ENCODE results near the gene OR51I2. TPM values are rescaled to one million over a fixed set of nuclear protein-coding genes. Genes with fewer than 3 reads are reported as not detected.
A peak's percentile ranks its signal among the peaks of the same experiment; 100 is the strongest.

OR51I2 gene
- total RNA-seq, 1 experiment from 2014 or later = not detected

DNA sequence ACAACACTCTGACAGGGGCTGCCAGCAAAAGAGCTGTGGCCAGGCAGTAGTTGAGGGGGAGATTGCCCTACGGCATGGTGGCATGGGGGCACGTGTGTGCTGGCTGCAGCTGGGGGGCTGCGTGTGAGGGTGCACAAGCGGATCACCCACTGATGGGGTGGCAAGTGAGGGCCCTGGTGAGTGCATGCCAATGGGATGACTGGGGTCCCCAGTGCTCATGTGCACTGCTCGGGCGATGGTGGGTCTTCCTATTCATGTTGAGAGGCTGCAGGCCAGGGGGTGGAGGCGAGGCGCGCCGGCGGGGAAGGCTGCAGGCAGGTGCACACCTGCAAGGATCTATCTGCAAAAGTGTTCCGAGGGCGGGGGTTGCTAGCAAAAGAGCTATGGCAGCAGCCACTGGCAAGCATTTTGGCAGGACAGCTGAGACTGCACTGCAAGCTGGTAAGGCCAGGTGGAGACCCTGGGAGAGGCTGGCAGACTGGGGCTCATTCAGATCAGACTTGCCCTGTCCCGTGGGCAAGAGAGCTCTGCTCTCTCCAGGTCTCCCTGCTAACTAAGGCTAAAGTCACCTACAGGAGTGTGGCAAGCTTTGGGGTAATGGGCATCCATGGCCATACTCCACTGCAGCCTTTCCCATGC lies 12.0 kb downstream of the OR51I2 start:
- H3K9me3 ChIP-seq (ENCODE audit: control insufficient read depth in 1 of 2, insufficient read depth in 1 of 2, low read depth in 1 of 2, low read length in 2 of 2) = no peaks in the 10 kb centered on the region
- no peak overlapping the region for H3K4me3 ChIP-seq (replicated peaks in 1 of 2; ENCODE audit: low read depth in 1 of 2, low read length in 2 of 2)
- H3K4me1 ChIP-seq (ENCODE audit: control insufficient read depth in 1 of 2, insufficient read depth in 2 of 2, low read length in 2 of 2) = peaks cover 0 to 64% of the 10 kb centered on the region in 2 experiments; a peak in 2 of 4 replicates
- H3K27me3 ChIP-seq (ENCODE audit: insufficient read depth, low read length) = no peaks in the 10 kb centered on the region
- BruUV-seq (replicated peaks) = no TSS peak
- no peak overlapping the region for H3K4me2 ChIP-seq (ENCODE audit: low read length)
- peaks cover 85% of the 10 kb centered on the region for H3K79me2 ChIP-seq (ENCODE audit: insufficient read depth, low read length)
- intact Hi-C loops (cut with micrococcal nuclease) = no loop called here
- H2AFZ ChIP-seq (ENCODE audit: low read depth, low read length, poor library complexity, severe bottlenecking) = no peak overlapping the region
- CTCF ChIA-PET = no interaction called here
- RAD21 ChIA-PET (ENCODE audit: low non-redundant PET in 1 of 2, low total read pairs in 2 of 2, uncharacterized antibody in 2 of 2, unreplicated experiment in 2 of 2) = no interaction called here
- peak overlapping the region; percentile 21 for H3K27ac ChIP-seq (ENCODE audit: low read depth, low read length)
- TF ChIP-seq JUND (IDR thresholded peaks at IDR 0.05) = no peak
- TF ChIP-seq EZH2phosphoT487 (IDR thresholded peaks at IDR 0.05; ENCODE audit: borderline replicate concordance) = no peak
- TF ChIP-seq, protein P1, sequence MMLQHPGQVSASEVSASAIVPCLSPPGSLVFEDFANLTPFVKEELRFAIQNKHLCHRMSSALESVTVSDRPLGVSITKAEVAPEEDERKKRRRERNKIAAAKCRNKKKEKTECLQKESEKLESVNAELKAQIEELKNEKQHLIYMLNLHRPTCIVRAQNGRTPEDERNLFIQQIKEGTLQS (IDR thresholded peaks at IDR 0.05) = no peak
- TF ChIP-seq SIN3A (IDR thresholded peaks at IDR 0.05; ENCODE audit: low read depth) = no peak
- TF ChIP-seq, protein P2, sequence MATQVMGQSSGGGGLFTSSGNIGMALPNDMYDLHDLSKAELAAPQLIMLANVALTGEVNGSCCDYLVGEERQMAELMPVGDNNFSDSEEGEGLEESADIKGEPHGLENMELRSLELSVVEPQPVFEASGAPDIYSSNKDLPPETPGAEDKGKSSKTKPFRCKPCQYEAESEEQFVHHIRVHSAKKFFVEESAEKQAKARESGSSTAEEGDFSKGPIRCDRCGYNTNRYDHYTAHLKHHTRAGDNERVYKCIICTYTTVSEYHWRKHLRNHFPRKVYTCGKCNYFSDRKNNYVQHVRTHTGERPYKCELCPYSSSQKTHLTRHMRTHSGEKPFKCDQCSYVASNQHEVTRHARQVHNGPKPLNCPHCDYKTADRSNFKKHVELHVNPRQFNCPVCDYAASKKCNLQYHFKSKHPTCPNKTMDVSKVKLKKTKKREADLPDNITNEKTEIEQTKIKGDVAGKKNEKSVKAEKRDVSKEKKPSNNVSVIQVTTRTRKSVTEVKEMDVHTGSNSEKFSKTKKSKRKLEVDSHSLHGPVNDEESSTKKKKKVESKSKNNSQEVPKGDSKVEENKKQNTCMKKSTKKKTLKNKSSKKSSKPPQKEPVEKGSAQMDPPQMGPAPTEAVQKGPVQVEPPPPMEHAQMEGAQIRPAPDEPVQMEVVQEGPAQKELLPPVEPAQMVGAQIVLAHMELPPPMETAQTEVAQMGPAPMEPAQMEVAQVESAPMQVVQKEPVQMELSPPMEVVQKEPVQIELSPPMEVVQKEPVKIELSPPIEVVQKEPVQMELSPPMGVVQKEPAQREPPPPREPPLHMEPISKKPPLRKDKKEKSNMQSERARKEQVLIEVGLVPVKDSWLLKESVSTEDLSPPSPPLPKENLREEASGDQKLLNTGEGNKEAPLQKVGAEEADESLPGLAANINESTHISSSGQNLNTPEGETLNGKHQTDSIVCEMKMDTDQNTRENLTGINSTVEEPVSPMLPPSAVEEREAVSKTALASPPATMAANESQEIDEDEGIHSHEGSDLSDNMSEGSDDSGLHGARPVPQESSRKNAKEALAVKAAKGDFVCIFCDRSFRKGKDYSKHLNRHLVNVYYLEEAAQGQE (IDR thresholded peaks at IDR 0.05; ENCODE audit: low read depth) = no peak
- TF ChIP-seq ZFX (IDR thresholded peaks at IDR 0.05) = no peak
- no peak for TF ChIP-seq SRF (IDR thresholded peaks at IDR 0.05; ENCODE audit: low read depth)
- TF ChIP-seq ELF1 (IDR thresholded peaks at IDR 0.05; ENCODE audit: borderline replicate concordance, low read depth) = no peak
- TF ChIP-seq SP1 (IDR thresholded peaks at IDR 0.05; ENCODE audit: low read depth) = no peak
- no peak for TF ChIP-seq TCF7L2 (IDR thresholded peaks at IDR 0.05; ENCODE audit: borderline replicate concordance, extremely low read depth, insufficient read depth, insufficient read length)
- TF ChIP-seq, protein P3, sequence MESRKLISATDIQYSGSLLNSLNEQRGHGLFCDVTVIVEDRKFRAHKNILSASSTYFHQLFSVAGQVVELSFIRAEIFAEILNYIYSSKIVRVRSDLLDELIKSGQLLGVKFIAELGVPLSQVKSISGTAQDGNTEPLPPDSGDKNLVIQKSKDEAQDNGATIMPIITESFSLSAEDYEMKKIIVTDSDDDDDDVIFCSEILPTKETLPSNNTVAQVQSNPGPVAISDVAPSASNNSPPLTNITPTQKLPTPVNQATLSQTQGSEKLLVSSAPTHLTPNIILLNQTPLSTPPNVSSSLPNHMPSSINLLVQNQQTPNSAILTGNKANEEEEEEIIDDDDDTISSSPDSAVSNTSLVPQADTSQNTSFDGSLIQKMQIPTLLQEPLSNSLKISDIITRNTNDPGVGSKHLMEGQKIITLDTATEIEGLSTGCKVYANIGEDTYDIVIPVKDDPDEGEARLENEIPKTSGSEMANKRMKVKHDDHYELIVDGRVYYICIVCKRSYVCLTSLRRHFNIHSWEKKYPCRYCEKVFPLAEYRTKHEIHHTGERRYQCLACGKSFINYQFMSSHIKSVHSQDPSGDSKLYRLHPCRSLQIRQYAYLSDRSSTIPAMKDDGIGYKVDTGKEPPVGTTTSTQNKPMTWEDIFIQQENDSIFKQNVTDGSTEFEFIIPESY (IDR thresholded peaks at IDR 0.05; ENCODE audit: extremely low read depth, insufficient replicate concordance, low read length) = no peak
- no peak for TF ChIP-seq EZH2 (IDR thresholded peaks at IDR 0.05)
- TF ChIP-seq CEBPB (IDR thresholded peaks at IDR 0.05; ENCODE audit: low read depth) = no peak
- TF ChIP-seq CBX3 (IDR thresholded peaks at IDR 0.05; ENCODE audit: low read depth) = no peak
- no peak for TF ChIP-seq FOSL1 (IDR thresholded peaks at IDR 0.05; ENCODE audit: low read depth)
- TF ChIP-seq POLR2AphosphoS5 (IDR thresholded peaks at IDR 0.05; ENCODE audit: low read depth, low read length) = no peak
- no peak for TF ChIP-seq ZNF274 (IDR thresholded peaks at IDR 0.05; ENCODE audit: low read depth, low read length)
- no peaks in the 10 kb centered on the region for H3K9me2 ChIP-seq (ENCODE audit: insufficient read depth)
- peak; percentile 30 for ATAC-seq
- peaks cover 49% of the 10 kb centered on the region; the same call in 1 of the 2 replicates for H4K20me1 ChIP-seq (ENCODE audit: insufficient read depth)
- peaks cover 2 to 71% of the 10 kb centered on the region in 2 experiments; a peak in 3 of 4 replicates for H3K36me3 ChIP-seq (ENCODE audit: control insufficient read depth in 1 of 2, insufficient read depth in 2 of 2, low read length in 2 of 2)
- no peak for DNase-seq (ENCODE audit: low read depth, low spot score)
- POLR2A ChIA-PET = no interaction called here
- H3K9ac ChIP-seq (ENCODE audit: low read length) = no peak overlapping the region

Measured in HCT116 (cell line).